GM19395 (cell line): ENCODE measurements around the gene CELF3.

ENCODE experiments used
- ATAC-seq: cut with Tn5 transposase; IDR thresholded peaks from one replicate; pipeline ENCODE4 v1.9.1; 2021; ENCODE audit warnings: mild to moderate bottlenecking, moderate library complexity; ENCODE audit not compliant: unreplicated experiment

CELF3 gene

GRCh38 chr1:151720974-151721787, 4.6 kb upstream of the CELF3 start, which contains the start of gene RIIAD1:
TSS of gene RIIAD1 (plus strand) at chr1:151721522. CDS start at chr1:151721537, 15 bp downstream.
- ATAC-seq: peak; percentile 68

GRCh38 chr1:151720554-151720953, 4.0 kb upstream of the CELF3 start:
- no peak for ATAC-seq

DNA sequence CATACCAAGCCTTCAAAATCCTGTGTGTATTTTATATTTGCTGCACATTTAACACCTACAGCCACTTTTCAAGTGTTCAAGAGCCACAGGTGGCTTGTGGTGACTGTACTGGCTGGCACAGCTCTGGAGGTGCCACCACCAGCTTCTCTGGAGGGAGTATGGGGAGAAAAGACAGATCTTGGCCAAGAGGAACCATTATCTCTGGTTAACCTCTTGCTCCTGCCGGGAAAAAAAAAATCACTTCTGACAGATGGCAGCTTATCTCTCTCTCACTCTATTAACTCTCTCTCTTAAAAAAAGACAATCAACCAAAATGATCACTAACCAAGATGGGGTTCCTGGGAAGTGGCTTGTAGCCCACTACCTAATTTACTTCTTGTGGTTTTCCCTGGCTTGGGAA, 3.5 kb upstream of the CELF3 start:
- no peak for ATAC-seq

GRCh38 chr1:151718666-151719065, 2.1 kb upstream of the CELF3 start:
- ATAC-seq: no peak

DNA sequence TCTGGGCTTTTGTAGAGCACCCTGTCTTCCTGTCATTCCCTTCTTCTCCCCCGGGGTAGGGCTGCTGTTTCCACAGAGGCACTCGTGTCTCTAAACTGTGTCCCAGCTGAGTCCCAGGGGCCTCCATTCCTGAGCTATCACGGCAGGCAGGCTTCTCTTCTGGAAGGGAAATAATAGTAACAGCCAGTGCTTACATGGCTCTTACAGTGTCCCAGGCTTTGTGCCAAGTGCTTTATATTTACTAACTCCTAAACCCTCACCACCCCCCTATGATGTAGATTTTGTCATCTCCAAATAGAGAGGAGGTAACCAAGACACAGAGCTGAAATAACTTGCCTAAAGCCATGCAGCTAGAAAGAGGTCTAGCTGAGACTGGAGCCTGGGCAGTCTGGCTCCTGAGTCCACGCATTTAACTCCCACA, 1.4 kb upstream of the CELF3 start:
- ATAC-seq: no peak

DNA sequence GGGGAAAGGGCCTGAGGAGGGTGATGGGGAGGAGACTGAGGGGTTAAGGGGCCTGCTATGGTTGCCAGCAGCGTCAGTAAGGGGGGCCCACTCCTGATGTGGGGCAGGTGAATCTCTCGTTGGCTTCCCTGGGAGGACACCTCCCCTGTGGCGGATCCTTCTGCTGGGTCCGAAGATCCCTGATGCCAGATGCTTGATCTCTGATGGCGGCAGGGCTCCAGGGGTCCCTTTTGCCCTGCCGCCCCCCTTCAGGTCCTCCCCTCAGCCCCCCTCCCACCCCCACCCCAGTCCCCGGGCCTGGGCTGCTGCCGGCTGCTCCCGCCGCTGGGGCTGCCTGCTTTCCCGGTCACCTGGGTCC, 219 bp downstream of the CELF3 start:
- ATAC-seq: no peak

DNA sequence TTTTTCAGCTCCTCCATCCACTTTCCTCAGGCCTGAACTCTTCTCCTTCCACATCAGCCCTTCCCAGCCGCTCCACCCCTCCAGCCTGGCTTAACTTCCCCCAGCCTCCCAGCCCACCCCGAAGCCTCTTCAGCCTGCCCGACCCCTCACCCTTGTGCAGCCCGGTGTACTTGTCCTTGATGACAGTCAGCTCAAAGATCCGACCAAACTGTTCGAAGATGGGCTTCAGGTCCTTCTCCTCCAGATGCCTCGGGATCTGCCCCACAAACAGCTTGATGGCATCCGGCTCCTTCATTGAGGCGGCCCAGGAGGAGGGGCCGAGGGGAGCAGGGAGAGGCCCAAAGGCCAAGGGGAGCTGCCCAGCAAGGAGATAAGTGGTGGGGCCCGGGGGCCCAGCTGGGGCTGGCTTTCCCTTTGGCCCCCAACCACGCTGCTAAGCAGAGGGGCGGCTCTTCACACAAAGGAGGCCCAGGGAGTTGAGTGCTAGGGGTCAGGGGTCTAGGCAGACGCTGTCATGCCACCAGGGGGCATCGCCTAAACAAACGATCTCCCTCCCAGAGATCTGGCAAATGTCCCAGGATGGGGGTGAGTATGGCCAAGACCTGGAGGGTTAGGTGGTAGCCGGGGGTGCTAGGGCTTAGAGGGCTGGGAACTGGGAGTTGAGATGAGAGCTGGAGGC, 738 bp downstream of the CELF3 start:
- no peak for ATAC-seq

DNA sequence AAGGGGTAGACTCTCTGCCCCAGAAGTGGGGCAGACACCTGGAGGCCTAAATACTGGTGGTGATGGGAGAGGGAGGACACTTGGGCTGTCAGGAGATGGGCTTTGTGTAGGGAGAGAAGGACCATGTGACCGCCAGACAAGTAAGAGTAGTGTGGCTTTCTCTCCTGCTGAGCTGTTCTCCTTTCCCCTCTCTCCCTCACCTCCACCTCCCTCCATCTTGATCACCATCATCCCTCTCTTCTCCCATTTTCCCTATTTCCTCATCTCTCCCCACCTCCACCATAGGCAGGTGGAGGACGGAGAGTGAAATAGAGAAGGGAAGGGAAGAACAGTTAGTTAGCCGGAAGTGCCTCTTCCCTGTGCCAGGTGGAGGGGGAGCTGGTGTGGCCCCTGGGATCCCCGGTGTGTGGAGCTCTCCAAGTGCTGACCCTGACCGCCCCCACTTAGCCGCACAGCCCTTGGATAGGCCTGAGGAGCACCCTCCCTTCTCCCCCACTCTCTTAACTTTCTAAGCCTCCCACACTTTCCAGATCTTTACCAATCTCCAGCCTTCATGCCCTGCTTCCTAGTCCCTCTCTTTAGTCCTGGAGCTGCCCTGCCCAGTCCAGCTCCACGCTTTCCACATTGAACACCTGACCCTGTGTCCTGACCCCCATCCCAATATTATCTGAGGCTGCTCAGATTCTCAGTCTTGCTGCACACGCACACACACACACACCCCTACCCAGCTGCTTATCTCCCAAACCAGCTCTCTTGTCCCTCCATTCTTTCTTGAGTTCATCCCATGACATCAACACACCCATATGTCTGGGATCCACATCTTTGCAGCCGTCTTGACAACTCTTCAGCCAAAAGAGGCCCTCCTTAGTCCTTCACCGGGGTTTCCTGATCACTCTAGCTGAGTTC, 1.5 kb downstream of the CELF3 start:
- no peak for ATAC-seq

DNA sequence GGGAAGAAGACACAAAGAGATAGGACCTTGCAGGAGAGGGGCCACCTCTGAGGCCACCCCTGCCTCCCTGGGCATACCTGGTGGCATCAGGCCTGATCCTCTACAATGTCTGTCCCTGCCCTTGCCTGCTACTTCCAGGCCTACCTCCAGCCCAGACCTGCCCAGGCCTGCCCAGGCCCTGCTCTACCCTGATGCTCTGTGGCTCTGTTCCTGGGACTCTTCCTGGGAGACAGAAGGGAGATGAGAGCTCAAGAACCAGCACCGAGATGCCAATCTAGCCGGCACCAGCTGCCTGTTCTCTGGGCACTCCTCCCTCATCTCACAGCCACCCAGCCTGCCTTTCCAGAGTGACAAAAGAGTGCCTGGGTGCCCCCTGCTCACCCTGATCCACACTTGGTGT, 2.7 kb downstream of the CELF3 start:
- ATAC-seq: no peak

GRCh38 chr1:151713044-151713443, 3.6 kb downstream of the CELF3 start:
- no peak for ATAC-seq

DNA sequence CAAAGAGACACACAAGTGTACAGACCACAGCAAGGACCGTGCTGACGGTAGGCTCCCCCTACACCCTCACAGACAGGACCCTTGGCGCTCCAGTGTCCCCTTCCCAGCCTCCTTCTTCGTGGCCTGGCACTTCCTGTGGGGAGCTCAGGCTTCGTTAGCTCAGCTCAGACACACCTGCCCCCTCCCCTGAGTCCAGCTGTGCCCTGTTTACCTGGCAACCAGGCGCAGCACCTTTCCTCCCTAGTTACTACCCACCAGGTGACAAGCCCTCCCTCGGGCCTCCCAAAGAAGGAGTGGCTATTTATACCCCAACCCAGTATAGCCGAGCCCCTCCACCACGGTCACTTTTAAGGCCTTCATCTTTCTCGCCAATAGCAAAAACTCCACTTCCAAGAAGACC, 4.7 kb downstream of the CELF3 start:
- ATAC-seq: no peak

GRCh38 chr1:151711044-151711800, 5.4 kb downstream of the CELF3 start:
- no peak for ATAC-seq

DNA sequence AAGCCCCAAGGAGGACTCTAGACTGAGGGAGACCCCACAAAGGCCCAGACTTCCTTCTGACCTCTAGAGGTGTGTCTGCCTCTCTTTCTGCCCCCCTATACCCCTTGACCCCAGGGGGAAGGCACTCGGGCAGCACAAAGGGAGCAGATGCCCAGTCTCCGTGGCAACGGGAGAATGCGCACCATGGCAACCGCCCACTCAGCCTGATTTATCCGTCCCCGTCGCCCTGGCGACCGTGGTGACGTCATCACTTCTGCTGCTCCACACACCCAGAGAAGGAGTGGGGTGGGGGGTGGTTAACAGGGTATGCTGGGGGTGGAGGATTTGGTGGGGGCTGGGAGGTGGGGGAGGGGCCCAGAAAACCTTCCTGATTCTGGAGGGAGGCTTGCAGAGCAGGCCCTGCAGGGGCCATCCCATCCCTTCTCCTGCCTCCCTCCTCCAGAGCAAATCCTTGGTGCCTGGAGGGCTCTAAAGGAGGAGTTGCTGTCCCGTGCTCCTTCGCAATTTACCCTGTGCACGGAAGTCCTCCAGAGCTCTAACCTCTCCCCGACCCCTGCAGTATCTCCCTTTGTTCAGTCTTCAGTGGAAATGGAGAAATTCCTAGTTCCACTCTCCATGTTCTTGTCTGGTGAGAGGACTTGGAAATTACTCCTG, 6.3 kb downstream of the CELF3 start:
- no peak for ATAC-seq

- no peak for ATAC-seq
Measured at GRCh38 chr1:151708891-151709290, 7.7 kb downstream of the CELF3 start.

- ATAC-seq: no peak
Measured at GRCh38 chr1:151707541-151708065, 9.0 kb downstream of the CELF3 start.

DNA sequence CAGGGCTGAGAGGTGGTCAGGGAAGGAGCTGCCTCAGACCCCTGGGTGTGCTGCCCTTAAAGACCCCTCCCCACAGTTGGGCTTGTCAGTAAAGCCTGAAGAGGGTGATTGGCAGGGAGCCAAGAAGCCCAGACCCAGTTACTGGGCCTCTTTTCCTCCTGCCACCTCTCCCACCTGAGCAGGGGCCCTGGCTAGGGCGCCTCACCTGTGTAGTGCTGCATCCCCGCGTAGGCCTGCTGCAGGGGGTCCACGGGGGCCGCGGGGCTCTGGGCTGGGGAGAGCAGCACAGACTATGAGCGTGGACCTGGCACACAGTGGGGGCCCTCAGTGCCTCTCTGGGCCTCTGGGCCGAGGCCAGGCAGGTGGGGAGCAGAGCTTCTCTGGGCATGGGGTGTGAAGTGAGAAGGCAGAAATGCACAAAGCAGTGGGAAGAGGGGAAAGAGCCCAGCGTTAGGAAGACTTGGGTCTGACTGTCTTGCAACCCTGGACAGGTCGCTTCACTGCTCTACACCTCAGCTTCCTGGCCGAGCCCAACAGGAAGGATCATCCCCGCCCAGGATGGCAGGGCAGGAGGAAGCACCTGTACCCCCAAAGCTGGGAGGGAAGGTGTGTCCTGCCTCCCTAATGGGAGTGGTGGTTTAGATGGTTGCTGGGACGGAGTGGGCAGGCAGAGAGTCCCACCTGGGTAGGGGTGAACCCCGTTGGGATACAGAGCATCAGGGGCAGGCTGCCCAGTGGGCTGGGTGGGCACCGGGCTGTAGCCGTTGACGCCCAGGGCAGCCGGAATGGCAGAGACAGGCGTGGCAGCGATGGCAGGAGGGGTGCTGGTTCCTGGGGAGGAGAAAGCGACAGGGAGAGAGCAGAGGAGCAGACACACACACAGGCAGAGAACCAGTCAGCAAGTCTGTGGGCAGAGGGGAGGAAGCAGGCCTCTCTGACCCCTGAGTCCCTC, 9.9 kb downstream of the CELF3 start:
- no peak for ATAC-seq

- no peak for ATAC-seq
Measured at GRCh38 chr1:151705753-151706463, 10.7 kb downstream of the CELF3 start.

DNA sequence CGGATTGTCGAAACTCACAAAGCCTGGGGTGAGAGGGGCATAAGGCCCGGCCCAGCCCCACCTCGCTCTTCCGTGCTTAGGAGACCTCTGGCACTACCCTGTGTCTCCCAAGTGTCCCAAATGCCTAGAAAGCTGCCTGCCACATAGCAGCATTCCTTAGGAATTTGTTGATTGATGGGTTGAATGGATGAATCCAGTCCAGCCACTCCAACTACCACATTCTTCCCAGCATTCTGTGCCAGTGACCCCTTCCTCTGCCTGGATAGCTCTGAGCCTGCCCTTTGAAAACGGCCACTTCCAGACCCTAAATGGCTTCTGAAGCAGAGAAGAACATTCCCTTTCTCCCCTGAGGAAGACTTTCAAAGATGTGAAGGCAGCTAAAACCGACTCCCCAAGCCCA, 11.5 kb downstream of the CELF3 start:
- no peak for ATAC-seq
